ENCODE results near the gene RC3H1. TPM values are rescaled to one million over a fixed set of nuclear protein-coding genes. Genes with fewer than 3 reads are reported as not detected.
"Not testable (repeated sequence)": the region's sequence is repeated elsewhere in the genome, so short reads cannot be mapped to it uniquely, and the experiment has no call there.

RC3H1 gene
- total and polyA plus RNA-seq, 3 donors from 2014 or later: 14.3 to 40.9 (median 39.8) TPM

GRCh38 chr1:174053826-174054225 lies 31.7 kb upstream of the RC3H1 start:
- Histone ChIP-seq H3K4me1 (no peaks in the 10 kb centered on the region), H3K9me3 (no peaks in the 10 kb centered on the region), H3K27ac (no peak overlapping the region), H3K4me3 (no peak overlapping the region), H3K27me3 (no peaks in the 10 kb centered on the region), H3K36me3 (ENCODE audit: low read depth, missing control alignments) (no peaks in the 10 kb centered on the region)
- TF ChIP-seq POLR2A (IDR thresholded peaks at IDR 0.05) (no peak), CTCF (IDR thresholded peaks at IDR 0.05) (no peak)
- intact Hi-C loops (cut with DNase I; ENCODE audit: low total_unique reads): no loop called here
- DNase-seq: no peak

- H3K27me3 ChIP-seq: no peaks in the 10 kb centered on the region
- no peak overlapping the region for H3K27ac ChIP-seq
- TF ChIP-seq CTCF (IDR thresholded peaks at IDR 0.05): no peak
- TF ChIP-seq POLR2A (IDR thresholded peaks at IDR 0.05): no peak
Observed at GRCh38 chr1:174052621-174053020, 30.5 kb upstream of the RC3H1 start.

GRCh38 chr1:174051956-174052355 lies 29.8 kb upstream of the RC3H1 start:
- no peak for DNase-seq
- 75% methylated on average over 6 of the region's 6 CpGs for WGBS, 2 donors
- no peaks in the 10 kb centered on the region for H3K27me3 ChIP-seq
- TF ChIP-seq POLR2A (IDR thresholded peaks at IDR 0.05): no peak
- no peak for TF ChIP-seq CTCF (IDR thresholded peaks at IDR 0.05)
- no peaks in the 10 kb centered on the region for H3K9me3 ChIP-seq
- H3K4me1 ChIP-seq: no peaks in the 10 kb centered on the region
- intact Hi-C loops (cut with DNase I; ENCODE audit: low total_unique reads): no loop called here
- no peak overlapping the region for H3K4me3 ChIP-seq
- no peak overlapping the region for H3K27ac ChIP-seq
- H3K36me3 ChIP-seq (ENCODE audit: low read depth, missing control alignments): no peaks in the 10 kb centered on the region

More at GRCh38 chr1:174052621-174053020, 30.5 kb upstream of the RC3H1 start:
- DNase-seq: no peak
- Histone ChIP-seq H3K4me1 (no peaks in the 10 kb centered on the region), H3K36me3 (ENCODE audit: low read depth, missing control alignments) (no peaks in the 10 kb centered on the region), H3K9me3 (no peaks in the 10 kb centered on the region), H3K4me3 (no peak overlapping the region)
- WGBS, 2 donors: 80 to 91% methylated on average over 3 of the region's 3 CpGs
- intact Hi-C loops (cut with DNase I; ENCODE audit: low total_unique reads): no loop called here

- no peak overlapping the region for H3K4me3 ChIP-seq
- 78 to 80% methylated on average over 2 of the region's 2 CpGs for WGBS, 2 donors
- no peak for DNase-seq
- no peak overlapping the region for H3K27ac ChIP-seq
- TF ChIP-seq POLR2A (IDR thresholded peaks at IDR 0.05): no peak
- no peak for TF ChIP-seq CTCF (IDR thresholded peaks at IDR 0.05)
- intact Hi-C loops (cut with DNase I; ENCODE audit: low total_unique reads): no loop called here
- H3K4me1 ChIP-seq: no peaks in the 10 kb centered on the region
- no peaks in the 10 kb centered on the region for H3K9me3 ChIP-seq
- no peaks in the 10 kb centered on the region for H3K27me3 ChIP-seq
- H3K36me3 ChIP-seq (ENCODE audit: low read depth, missing control alignments): no peaks in the 10 kb centered on the region
Observed at GRCh38 chr1:174049514-174049913, 27.4 kb upstream of the RC3H1 start.

- Histone ChIP-seq H3K4me3 (no peak overlapping the region), H3K4me1 (no peaks in the 10 kb centered on the region), H3K9me3 (no peaks in the 10 kb centered on the region), H3K36me3 (ENCODE audit: low read depth, missing control alignments) (no peaks in the 10 kb centered on the region), H3K27ac (no peak overlapping the region), H3K27me3 (no peaks in the 10 kb centered on the region)
- no peak for TF ChIP-seq POLR2A (IDR thresholded peaks at IDR 0.05)
- TF ChIP-seq CTCF (IDR thresholded peaks at IDR 0.05): no peak
- no peak for DNase-seq
- WGBS, 2 donors: 69 to 78% methylated on average over 4 of the region's 4 CpGs
- intact Hi-C loops (cut with DNase I; ENCODE audit: low total_unique reads): no loop called here
Observed at GRCh38 chr1:174044418-174045222, 22.5 kb upstream of the RC3H1 start.

- DNase-seq; H3K4me1 ChIP-seq; H3K36me3 ChIP-seq (ENCODE audit: low read depth, missing control alignments); H3K27ac ChIP-seq; intact Hi-C loops (cut with DNase I; ENCODE audit: low total_unique reads); H3K4me3 ChIP-seq; H3K27me3 ChIP-seq; H3K9me3 ChIP-seq: not testable (repeated sequence)
- 80 to 91% methylated on average over 5 of the region's 5 CpGs for WGBS, 2 donors
Observed at GRCh38 chr1:174042509-174042908, 20.4 kb upstream of the RC3H1 start.

Measured in testis (tissue), 3 donors.